Cortex of kidney (tissue), 1 donor: ENCODE data around the gene SLC26A8.
"Not testable (repeated sequence)": the region's sequence is repeated elsewhere in the genome, so short reads cannot be mapped to it uniquely, and the experiment has no call there.

ENCODE experiments used
- DNase-seq: peaks from one replicate; lab custom pipeline; 2025; lab: John Stamatoyannopoulos, UW

SLC26A8 gene

GRCh38 chr6:35993150-35993549, 31.3 kb downstream of the SLC26A8 start:
- DNase-seq, result no peak

DNA sequence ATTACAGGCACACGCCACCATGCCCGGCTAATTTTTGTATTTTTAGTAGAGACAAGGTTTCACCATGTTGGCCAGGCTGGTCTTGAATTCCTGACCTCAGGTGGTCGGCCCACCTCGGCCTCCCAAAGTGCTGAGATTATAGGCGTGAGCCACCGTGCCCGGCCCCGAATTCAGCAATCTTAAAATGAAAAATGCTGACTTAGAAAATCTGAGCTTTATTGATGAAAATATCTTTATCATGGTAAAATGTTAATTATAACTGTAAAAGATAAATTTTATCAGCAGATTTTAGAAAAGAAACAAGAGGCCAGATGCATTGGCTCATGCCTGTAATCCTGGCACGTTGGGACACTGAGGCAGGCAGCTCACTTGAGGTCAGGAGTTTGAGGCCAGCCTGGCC, 36.4 kb downstream of the SLC26A8 start:
- DNase-seq, result not testable (repeated sequence)

DNA sequence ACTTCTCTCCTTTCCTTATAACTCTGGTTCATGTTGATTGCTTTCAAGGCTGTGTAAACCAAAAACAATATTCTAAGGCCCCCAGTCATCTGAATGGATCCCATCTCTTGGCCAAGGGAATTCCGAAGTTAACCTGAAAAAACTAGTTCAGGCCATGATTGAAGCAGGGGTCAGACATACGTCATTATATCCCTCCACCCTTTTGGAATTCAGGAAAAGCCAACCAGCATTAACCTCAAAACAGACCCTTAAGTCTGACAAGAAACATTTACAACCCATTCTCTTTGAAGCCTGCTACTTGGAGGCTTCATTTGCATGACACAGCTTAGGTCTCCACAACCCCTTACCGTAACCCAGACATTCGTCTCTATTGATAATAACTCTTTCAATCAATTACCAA, 39.7 kb downstream of the SLC26A8 start:
- no peak for DNase-seq

GRCh38 chr6:35980991-35981645, 43.3 kb downstream of the SLC26A8 start:
- DNase-seq, result no peak

GRCh38 chr6:35980126-35980525, 44.3 kb downstream of the SLC26A8 start:
- not testable (repeated sequence) for DNase-seq

GRCh38 chr6:35977308-35977707, 47.1 kb downstream of the SLC26A8 start:
- no peak for DNase-seq

DNA sequence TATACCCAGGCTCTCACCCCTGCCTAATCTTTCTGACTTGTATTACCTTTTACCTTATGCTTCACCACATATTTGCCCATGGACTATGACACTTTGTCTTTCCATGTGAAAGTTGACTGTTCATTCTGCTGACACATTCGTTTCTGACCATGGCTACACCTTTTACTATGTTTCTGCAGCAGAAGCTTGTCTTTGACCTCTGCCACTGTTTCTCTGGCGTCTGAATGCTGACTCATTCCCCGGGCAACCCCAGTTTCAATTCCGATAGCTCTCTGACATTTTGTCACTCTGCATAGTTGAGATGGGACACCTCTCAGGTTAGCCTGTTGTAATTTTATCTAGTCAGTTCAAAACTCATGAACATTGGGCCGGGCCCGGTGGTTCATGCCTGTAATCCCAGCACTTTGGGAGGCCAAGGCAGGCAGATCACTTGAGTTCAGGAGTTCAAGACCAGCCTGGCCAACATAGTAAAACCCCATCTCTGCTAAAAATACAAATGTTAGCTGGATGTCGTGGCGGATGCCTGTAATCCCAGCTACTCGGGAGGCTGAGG, 50.7 kb downstream of the SLC26A8 start:
- DNase-seq, result no peak

- no peak for DNase-seq
Observed at GRCh38 chr6:35972471-35973367, 51.7 kb downstream of the SLC26A8 start.

DNA sequence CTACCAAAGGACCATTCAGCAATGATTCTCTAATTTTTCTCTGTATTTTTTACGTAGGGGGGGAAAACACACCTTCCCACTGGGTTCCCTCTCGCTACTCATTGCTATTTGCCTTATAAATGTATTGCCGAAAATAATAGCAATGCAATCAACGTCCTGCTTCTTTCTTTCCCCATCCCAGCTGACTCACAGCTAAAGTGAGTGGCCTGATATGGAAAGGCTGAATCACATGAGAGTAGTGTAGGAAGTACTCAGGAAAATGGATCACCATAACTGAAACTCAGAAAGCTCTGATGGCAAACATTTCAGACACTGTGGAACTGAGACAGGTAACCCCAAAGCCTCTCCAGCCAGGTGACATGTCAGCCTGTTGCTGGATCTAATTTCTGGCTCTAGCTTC, 54.3 kb downstream of the SLC26A8 start:
- no peak for DNase-seq

- DNase-seq, result no peak
Observed at GRCh38 chr6:35969646-35970045, 54.8 kb downstream of the SLC26A8 start.

GRCh38 chr6:35968821-35969220, 55.6 kb downstream of the SLC26A8 start:
- DNase-seq, result no peak

DNA sequence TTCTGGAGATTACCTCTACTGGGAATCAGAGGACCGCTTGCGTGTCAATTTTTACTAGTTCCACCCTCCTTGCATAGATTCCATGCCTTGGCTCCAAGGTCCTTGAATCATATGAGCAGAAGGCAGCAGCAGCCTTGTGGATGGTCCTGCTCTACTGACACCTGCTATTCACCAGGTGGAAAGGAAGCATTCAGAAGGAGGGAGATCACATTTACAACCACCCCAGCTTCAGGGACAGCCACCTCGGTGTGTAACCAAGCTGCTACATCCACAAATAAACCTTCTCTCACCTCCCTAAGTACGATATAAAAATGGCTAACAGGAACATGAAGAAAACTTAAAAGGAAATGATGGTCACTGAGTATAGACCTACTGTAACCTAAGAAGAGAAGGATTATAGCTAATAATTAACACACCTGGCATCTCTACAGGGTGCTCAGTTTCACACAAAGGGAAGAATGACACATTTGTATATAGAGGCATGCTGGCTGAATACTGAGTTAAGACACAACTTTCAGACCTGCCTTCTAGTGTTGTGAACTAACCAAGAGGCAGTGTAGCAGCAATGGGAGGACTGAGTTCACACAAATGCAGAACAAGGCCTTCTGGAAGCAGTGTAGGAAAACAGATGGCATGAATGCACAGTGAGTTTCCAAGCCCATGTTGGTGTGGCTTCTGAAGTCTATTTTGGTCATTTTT, 57.2 kb downstream of the SLC26A8 start:
- no peak for DNase-seq

DNA sequence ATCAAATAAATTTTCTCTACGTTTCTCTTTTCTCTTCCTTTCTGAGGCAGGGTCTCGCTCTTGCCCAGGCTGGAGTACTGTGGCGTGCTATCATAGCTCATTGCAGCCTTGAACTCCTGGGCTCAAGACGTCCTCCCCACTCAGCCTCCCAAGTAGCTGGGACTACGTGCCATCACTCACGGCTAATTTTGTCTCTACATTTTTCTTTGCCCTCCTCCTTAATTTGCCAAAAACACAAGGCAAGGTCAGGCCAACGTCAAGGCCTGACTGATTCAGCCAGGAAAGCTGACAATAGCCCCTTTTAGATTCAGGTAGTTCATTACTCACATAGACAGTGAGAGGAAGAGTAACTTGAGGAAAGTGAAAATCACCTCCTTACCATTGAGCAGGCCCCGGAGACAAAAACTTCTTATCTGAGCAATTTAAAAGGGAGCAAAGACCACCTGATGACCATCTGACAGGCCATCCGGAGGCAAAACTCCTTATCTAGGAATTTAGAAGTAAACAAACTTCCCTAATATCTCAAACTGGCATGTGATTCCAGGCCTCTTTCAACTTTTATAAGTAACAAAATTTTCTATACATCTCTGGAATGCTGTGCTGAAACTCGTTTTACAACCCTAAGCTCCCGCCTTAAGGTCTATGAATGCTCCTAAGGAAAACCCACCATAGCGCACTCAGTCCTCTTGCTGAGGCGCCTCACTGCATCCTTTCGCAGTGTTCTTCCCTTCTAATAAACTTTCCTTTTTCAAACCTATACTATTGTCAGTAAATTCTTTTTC, 61.5 kb downstream of the SLC26A8 start:
- no peak for DNase-seq

DNA sequence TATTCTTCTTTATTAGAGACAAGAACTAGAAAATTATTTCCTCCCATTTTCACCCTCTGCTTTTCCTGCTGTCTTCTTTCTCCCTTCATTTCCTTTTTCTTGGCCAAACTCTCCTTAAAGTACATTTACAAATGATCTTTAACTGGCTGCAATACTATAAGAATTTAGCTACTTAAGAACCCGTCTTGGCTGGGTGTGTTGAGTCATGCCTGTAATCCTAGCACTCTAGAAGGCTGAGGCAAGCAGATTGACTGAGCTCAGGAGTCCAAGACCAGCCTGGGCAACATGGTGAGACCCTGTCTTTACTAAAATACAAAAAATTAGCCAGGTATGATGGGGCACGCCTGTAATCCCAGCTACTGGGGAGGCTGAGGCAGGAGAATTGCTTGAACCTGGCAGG, 64.3 kb downstream of the SLC26A8 start:
- no peak for DNase-seq

- DNase-seq, result no peak
Observed at GRCh38 chr6:35955970-35956369, 68.5 kb downstream of the SLC26A8 start.

DNA sequence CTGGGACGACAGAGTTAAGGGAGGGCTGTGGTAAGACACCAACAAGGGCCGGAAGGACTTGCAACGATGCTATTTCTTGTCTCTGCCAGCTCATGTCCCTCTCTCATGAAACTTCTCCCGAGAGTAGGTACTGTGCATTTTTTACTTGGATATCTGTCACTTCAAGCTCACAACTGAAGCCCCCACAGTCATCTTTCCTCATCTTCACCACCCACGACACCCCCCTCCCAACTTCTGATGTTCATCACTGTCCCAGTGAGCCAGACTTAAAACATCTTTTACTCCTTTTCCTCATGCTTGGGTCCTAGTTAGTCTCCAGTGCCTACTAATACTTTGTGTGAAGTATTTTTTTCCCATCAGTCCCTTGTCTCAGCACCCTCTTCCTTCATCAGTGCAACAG, 68.9 kb downstream of the SLC26A8 start:
- DNase-seq, result no peak

GRCh38 chr6:35955071-35955470, 69.4 kb downstream of the SLC26A8 start:
- no peak for DNase-seq

DNA sequence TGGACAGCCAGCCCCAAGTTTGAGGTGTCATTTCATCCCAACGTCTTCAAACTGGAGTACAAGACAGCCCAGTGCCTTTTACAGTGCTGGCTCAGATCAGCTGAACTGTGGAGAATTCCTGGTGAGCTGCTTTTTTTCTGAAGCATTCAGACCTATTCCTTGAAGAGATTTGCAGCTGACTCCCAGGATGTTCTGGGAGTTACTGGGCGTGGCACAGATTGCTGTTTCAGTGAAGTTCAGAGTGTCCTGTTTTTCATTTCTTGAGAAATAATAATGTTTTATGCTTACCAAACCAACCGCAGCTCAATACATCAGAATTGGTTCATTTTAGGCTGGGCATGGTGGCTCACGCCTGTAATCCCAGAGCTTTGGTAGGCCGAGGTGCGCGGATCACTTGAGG, 70.1 kb downstream of the SLC26A8 start:
- no peak for DNase-seq

- DNase-seq, result no peak
Observed at GRCh38 chr6:35948725-35949124, 75.7 kb downstream of the SLC26A8 start.

- no peak for DNase-seq
Observed at GRCh38 chr6:35945650-35946025, 78.8 kb downstream of the SLC26A8 start.

DNA sequence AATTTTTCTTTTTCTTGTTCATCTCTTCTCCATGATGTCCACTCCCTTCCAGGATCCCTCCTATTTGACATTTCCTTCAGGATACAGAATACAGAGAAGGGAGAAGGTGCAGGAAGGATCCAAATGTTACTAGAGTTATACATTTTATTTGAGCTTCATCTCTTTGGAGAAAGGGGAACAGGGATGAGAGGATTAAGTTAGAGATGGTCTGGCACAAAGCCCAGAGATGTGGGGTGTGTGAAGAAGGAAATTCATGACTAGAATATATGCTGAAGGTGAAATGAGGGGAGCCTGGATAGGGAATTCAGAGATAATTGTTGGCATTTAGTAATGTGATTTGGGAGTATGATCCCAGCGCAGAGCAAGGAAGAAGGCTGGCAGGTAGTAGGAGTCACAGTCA, 81.1 kb downstream of the SLC26A8 start:
- no peak for DNase-seq

DNA sequence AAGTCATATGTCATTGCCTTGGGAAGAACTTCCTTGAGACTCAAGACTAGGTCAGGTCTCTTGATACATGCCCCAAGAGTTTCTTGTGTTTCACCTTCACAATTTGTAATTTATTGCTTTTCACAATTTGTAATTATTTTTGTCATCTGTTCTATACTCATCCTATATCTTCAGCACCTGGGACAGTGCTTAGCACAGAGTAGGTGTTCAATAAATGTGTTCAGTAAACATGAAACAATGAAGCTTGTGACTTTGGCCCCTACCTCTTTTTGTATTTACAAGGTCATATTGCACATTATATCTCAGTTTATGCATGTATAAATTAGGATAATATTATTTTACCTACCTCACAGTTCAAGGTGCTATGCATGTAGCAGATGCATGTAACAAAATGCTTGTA, 82.1 kb downstream of the SLC26A8 start:
- DNase-seq, result no peak
